Fibroblast of the conjunctiva (primary cell): ENCODE data around the gene OR56B4.

Experiments used
- DNase-seq: peaks from one replicate; pipeline ENCODE4 v3.0.0-alpha.2; 2010; ENCODE audit warnings: low read depth

OR56B4 gene

GRCh38 chr11:6152126-6152525 lies 44.6 kb downstream of the OR56B4 start:
- DNase-seq: no peak

GRCh38 chr11:6156628-6157359 lies 49.3 kb downstream of the OR56B4 start:
- no peak for DNase-seq
